GM19351 (cell line): ENCODE measurements around the gene ALG6.

Source experiments
- ATAC-seq: cut with Tn5 transposase; IDR thresholded peaks from one replicate; pipeline ENCODE4 v1.9.1; 2021; ENCODE audit warnings: mild to moderate bottlenecking, moderate library complexity; ENCODE audit not compliant: unreplicated experiment

ALG6 gene

GRCh38 chr1:63367215-63368103, at the start of gene ALG6:
TSS of gene ALG6 (plus strand) at chr1:63367627. CDS start at chr1:63370978, 3,351 bp downstream.
- ATAC-seq: peak; percentile 87

- no peak for ATAC-seq
Observed at GRCh38 chr1:63317817-63318152, 49.6 kb upstream of the ALG6 start.

DNA sequence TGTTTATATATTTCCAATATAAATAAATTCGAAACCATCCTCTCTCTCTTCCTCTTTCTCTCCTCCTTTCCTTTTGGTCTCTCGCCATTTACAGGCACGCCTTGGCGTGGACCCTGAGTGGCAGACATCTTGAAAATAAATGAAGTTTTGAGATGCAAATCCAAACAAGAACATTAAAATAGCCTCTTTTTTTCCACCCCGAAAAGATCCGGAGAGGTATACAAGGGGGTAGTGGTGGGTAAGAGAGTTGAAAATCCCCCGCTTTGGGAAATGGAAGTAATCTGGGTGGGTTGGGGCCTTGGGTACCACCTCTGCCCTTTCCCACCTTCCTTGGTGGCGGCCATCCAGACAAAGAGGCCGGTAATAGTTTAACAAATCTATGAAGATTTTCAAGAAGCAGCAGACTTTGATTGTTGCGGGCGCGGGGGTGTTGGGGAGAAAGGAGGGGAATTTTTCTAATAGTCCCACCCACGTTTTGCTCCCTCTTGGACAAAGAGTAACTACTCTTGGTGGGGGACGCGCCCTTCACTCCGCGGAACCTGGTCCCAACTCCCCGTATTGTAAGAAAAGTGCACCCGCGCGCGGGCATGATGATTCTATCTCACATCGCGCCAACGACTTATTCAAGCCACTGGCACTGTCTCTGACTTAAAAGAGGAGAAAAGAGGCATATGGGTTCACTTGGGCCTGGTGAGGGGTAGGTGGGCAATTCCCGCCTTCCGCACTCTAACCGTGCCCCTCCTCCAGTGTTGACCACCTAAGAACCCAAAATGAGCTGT, 49.0 kb upstream of the ALG6 start:
- ATAC-seq: no peak

GRCh38 chr1:63319046-63320021, 48.1 kb upstream of the ALG6 start:
- no peak for ATAC-seq

- ATAC-seq: no peak
Observed at GRCh38 chr1:63320022-63320721, 47.3 kb upstream of the ALG6 start.

DNA sequence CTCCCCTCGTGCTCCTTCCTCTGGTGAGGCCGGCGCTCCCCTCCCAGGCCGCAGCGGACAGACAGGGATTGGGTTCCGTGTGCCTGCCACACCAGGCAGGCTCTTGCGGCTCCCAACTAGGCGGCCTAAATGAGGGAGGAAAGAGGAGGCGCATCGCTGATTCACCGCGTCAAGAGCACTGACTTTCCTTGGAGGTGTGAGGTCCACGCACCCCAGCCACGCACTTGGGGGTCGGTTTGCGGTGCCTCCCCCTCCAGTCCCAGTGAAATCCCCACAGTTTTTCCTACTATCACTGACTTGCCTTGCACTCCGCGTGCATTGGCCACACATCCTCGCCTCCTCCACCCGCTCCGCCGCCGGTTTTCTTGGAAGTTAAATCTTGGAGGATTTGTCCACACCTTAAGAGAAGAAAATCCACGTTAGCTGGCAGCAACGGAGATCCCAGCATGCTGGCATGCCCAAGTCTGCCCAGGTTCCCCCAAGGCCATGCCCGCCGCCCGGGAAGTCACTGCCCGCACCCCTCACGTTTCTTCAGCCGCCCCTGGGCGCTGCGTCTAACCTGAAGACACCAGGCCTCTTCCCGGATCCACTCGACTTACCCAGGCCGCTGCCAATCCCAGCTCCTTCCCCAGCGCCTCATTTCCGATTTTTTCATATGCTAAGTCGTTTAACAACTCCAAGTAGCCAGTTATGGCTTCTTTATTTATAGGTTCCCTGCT, 46.2 kb upstream of the ALG6 start:
- no peak for ATAC-seq

GRCh38 chr1:63321785-63322113, 45.7 kb upstream of the ALG6 start:
- ATAC-seq: no peak

- peak; percentile 45 for ATAC-seq
Observed at GRCh38 chr1:63322114-63322943, 45.1 kb upstream of the ALG6 start, which contains the start of gene FOXD3. TSS of gene FOXD3 (plus strand) at chr1:63322567. CDS start at chr1:63323059, 492 bp downstream.

GRCh38 chr1:63322944-63323864, 44.2 kb upstream of the ALG6 start:
- ATAC-seq: no peak

DNA sequence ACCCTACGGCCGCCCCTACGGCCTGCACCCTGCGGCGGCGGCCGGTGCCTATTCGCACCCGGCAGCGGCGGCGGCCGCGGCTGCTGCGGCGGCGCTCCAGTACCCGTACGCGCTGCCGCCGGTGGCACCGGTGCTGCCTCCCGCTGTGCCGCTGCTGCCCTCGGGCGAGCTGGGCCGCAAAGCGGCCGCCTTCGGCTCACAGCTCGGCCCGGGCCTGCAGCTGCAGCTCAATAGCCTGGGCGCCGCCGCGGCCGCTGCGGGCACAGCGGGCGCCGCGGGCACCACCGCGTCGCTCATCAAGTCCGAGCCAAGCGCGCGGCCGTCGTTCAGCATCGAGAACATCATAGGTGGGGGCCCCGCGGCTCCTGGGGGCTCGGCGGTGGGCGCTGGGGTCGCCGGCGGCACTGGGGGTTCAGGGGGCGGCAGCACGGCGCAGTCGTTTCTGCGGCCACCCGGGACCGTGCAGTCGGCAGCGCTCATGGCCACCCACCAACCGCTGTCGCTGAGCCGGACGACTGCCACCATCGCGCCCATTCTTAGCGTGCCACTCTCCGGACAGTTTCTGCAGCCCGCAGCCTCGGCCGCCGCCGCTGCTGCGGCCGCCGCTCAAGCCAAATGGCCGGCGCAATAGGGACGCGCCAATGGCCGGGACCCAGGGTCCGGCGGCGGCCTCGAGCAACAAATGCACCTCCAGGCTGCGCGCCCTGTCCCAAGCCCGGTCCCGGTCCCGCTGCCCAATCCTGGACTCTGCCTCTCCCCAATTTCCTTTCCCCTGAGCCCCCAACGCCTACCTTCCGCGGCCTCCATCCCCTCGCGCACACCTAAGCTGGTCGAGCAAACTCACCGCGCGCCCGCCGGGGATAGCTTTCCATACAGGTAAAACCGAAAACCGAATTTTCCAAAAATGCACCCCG, 43.3 kb upstream of the ALG6 start:
- ATAC-seq: no peak

GRCh38 chr1:63324779-63325119, 42.7 kb upstream of the ALG6 start:
- ATAC-seq: no peak

- no peak for ATAC-seq
Observed at GRCh38 chr1:63325279-63325985, 42.0 kb upstream of the ALG6 start.

DNA sequence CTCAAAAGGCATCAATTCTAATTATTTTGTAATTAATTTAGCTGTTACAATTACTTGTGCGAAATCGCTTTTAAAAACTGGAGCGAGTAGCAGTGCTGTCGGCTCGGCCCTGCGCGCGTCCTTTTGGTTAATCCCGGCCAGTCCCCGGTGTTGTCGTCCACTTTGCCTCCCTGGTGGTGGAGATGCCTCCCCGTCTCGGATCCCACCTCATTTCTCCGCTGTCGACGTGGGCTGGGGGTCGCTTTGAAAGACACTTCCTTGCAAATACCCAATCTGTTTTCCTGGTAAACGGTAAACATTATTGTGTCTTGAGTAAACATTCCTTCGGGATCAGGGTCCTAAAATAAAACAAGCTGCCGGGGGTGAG, 41.3 kb upstream of the ALG6 start:
- ATAC-seq: no peak

GRCh38 chr1:63326473-63327380, 40.7 kb upstream of the ALG6 start:
- no peak for ATAC-seq

DNA sequence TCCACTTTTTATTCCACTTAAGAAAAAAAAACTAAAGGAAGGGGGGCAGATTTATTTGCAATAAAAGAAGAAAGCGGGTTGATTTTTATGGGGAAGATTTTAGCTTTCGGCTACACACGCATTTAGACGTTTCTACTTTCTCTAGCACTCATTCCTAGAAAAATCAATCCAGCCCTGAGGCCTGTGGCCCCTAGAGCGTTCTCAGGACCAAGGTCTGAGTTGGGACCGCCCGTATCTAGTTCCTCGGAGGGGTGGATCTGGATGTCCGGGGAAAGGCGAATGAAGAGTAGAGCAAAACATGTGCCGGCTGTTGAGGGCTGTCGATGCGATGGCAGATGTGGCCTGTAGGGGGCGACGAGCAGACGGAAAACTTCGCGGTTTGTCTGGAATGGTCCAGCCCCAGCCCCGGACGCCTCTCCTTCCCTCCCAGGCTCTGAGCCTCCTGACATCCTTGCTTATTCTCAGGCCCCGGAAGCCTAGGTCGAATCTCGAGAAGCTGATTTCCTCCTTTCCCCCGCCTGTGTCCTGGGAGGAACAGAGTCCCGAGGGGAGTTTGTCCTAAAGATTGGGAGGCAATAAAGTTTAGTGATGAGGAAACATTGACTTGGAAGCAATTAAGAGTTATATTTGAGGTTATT, 39.9 kb upstream of the ALG6 start:
- ATAC-seq: peak; percentile 79
